NT2/D1 (cell line): ENCODE results near the gene SHISA6.

ENCODE experiments used
- DNase-seq: peaks from one replicate; pipeline ENCODE4 v3.0.0-alpha.2; 2011; ENCODE audit warnings: low read depth, low spot score
- H3K27me3 ChIP-seq: 2 replicates; pipeline ENCODE4 v1.6.0; 2011; ENCODE audit warnings: mild to moderate bottlenecking; ENCODE audit not compliant: insufficient read length, insufficient read depth
- H3K36me3 ChIP-seq: 2 replicates; pipeline ENCODE4 v1.6.1; 2011; ENCODE audit warnings: mild to moderate bottlenecking, low read length, mixed read lengths; ENCODE audit not compliant: insufficient read depth, insufficient read length
- H3K4me1 ChIP-seq: 2 replicates; pipeline ENCODE4 v1.5.1; 2011; ENCODE audit not compliant: insufficient read depth, insufficient read length
- H3K4me3 ChIP-seq: 2 replicates; pipeline ENCODE4 v1.5.1; 2011; ENCODE audit warnings: low read depth; ENCODE audit not compliant: insufficient read length
- H3K9ac ChIP-seq: 2 replicates; pipeline ENCODE4 v1.6.0; 2011; ENCODE audit warnings: low read depth; ENCODE audit not compliant: insufficient read length
- H3K9me3 ChIP-seq: 2 replicates; pipeline ENCODE4 v1.5.1; 2011; ENCODE audit warnings: mild to moderate bottlenecking, low read length; ENCODE audit not compliant: insufficient read depth
- SUZ12 ChIP-seq: IDR thresholded peaks from 2 replicates; pipeline ENCODE4 v1.6.1; 2011; ENCODE audit not compliant: insufficient read length, insufficient read depth; ENCODE audit errors: extremely low read depth
- YY1 ChIP-seq: IDR thresholded peaks from 2 replicates; pipeline ENCODE4 v1.6.1; 2011; ENCODE audit not compliant: insufficient read length, insufficient read depth
- ZNF274 ChIP-seq: IDR thresholded peaks from 2 replicates; pipeline ENCODE4 v1.6.1; 2011; ENCODE audit warnings: mild to moderate bottlenecking, low read depth, low read length

SHISA6 gene

GRCh38 chr17:11240841-11241610 is at the start of gene SHISA6:
TSS of gene SHISA6 (plus strand) at chr17:11241213.
- Histone ChIP-seq H3K4me3 (peak within 1 kb of the TSS; percentile 45), H3K9me3 (no peaks in the 10 kb centered on the region), H3K27me3 (peaks cover 30% of the 10 kb centered on the region), H3K36me3 (no peaks in the 10 kb centered on the region), H3K9ac (peak within 1 kb of the TSS; percentile 70), H3K4me1 (peaks cover 4% of the 10 kb centered on the region)
- DNase-seq, result no peak
- TF ChIP-seq ZNF274, result no peak
- no peak for TF ChIP-seq SUZ12
- no peak for TF ChIP-seq YY1

- no peak for TF ChIP-seq YY1
- TF ChIP-seq ZNF274, result no peak
- no peak for TF ChIP-seq SUZ12
- Histone ChIP-seq H3K9me3 (peaks cover 4% of the 10 kb centered on the region; the same call in 1 of the 2 replicates), H3K36me3 (no peaks in the 10 kb centered on the region), H3K4me3 (no peak overlapping the region), H3K4me1 (no peaks in the 10 kb centered on the region), H3K9ac (no peak overlapping the region), H3K27me3 (no peaks in the 10 kb centered on the region)
- no peak for DNase-seq
These were observed 45.2 kb upstream of the SHISA6 start for GRCh38 chr17:11195801-11196200.

GRCh38 chr17:11204991-11205390 is 36.0 kb upstream of the SHISA6 start:
- H3K36me3 ChIP-seq, result no peaks in the 10 kb centered on the region
- H3K27me3 ChIP-seq, result no peaks in the 10 kb centered on the region
- DNase-seq, result no peak
- no peak overlapping the region for H3K4me3 ChIP-seq
- TF ChIP-seq SUZ12 (no peak), YY1 (no peak)
- H3K9ac ChIP-seq, result no peak overlapping the region
- no peaks in the 10 kb centered on the region for H3K4me1 ChIP-seq
- H3K9me3 ChIP-seq, result no peaks in the 10 kb centered on the region

GRCh38 chr17:11205659-11206058 is 35.4 kb upstream of the SHISA6 start:
- TF ChIP-seq SUZ12 (no peak), YY1 (no peak), ZNF274 (no peak)
- no peak overlapping the region for H3K9ac ChIP-seq
- no peak overlapping the region for H3K4me3 ChIP-seq
- H3K27me3 ChIP-seq, result no peaks in the 10 kb centered on the region
- H3K4me1 ChIP-seq, result no peaks in the 10 kb centered on the region
- H3K9me3 ChIP-seq, result 0 out of 2 replicates have a peak, but pooled peaks cover 4% of the 10 kb centered on the region
- H3K36me3 ChIP-seq, result no peaks in the 10 kb centered on the region
- no peak for DNase-seq

- H3K27me3 ChIP-seq, result no peaks in the 10 kb centered on the region
- no peak for DNase-seq
- no peaks in the 10 kb centered on the region for H3K4me1 ChIP-seq
- no peak for TF ChIP-seq SUZ12
- TF ChIP-seq ZNF274, result no peak
- no peak for TF ChIP-seq YY1
- no peaks in the 10 kb centered on the region for H3K36me3 ChIP-seq
- H3K9ac ChIP-seq, result no peak overlapping the region
- H3K4me3 ChIP-seq, result no peak overlapping the region
- H3K9me3 ChIP-seq, result 0 out of 2 replicates have a peak, but pooled peaks cover 14% of the 10 kb centered on the region
These were observed 31.1 kb upstream of the SHISA6 start for GRCh38 chr17:11209906-11210305.

GRCh38 chr17:11212792-11213191 is 28.2 kb upstream of the SHISA6 start:
- no peaks in the 10 kb centered on the region for H3K27me3 ChIP-seq
- no peaks in the 10 kb centered on the region for H3K36me3 ChIP-seq
- no peak for DNase-seq
- 0 out of 2 replicates have a peak, but pooled peaks cover 14% of the 10 kb centered on the region for H3K9me3 ChIP-seq
- no peaks in the 10 kb centered on the region for H3K4me1 ChIP-seq
- TF ChIP-seq YY1, result no peak
- no peak for TF ChIP-seq ZNF274
- TF ChIP-seq SUZ12, result no peak
- H3K9ac ChIP-seq, result no peak overlapping the region
- H3K4me3 ChIP-seq, result no peak overlapping the region

- H3K9me3 ChIP-seq, result no peaks in the 10 kb centered on the region
- H3K4me1 ChIP-seq, result no peaks in the 10 kb centered on the region
- no peak overlapping the region for H3K4me3 ChIP-seq
- no peaks in the 10 kb centered on the region for H3K36me3 ChIP-seq
- no peak for DNase-seq
- TF ChIP-seq SUZ12 (no peak), ZNF274 (no peak), YY1 (no peak)
- no peaks in the 10 kb centered on the region for H3K27me3 ChIP-seq
- H3K9ac ChIP-seq, result no peak overlapping the region
These were observed 24.0 kb upstream of the SHISA6 start for GRCh38 chr17:11216976-11217375.
